ENCODE data around the gene GRB14. TPM values are rescaled to one million over a fixed set of nuclear protein-coding genes. Genes with fewer than 3 reads are reported as not detected.

The GRB14 gene
- total RNA-seq, 1 donor from 2014 or later = 39.3 TPM

DNA sequence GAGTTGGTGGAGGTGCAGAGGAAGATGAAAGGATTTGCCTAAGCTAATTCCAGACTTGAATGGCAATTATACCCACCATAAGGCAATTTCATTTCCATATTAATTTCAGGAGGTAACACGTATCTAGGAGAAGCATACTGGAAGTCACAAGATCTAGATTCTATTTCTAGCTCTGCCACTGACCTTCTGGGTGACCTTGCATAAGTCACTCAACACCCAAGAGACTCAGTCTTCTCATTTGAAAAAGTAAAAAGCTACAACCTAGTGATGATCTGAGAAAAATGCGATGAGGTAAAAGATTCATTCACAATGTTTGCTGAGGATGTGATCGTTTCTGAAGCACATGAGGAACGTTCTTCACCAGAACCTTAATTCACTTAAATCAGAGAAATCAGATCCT, 55.9 kb downstream of the GRB14 start:
- intact Hi-C loops (cut with micrococcal nuclease) = loop anchor here (10.0 kb wide), 1 partner anchor 129 kb away; no protein-coding TSS in a partner anchor
- Histone ChIP-seq H3K27ac (replicated peaks) (no peak overlapping the region), H3K4me1 (peaks cover 46% of the 10 kb centered on the region), H3K4me3 (no peak overlapping the region), H3K27me3 (ENCODE audit: low read depth) (no peaks in the 10 kb centered on the region), H3K9me3 (replicated peaks) (no peaks in the 10 kb centered on the region), H3K36me3 (no peaks in the 10 kb centered on the region)
- DNase-seq = no peak
- TF ChIP-seq, protein P1, sequence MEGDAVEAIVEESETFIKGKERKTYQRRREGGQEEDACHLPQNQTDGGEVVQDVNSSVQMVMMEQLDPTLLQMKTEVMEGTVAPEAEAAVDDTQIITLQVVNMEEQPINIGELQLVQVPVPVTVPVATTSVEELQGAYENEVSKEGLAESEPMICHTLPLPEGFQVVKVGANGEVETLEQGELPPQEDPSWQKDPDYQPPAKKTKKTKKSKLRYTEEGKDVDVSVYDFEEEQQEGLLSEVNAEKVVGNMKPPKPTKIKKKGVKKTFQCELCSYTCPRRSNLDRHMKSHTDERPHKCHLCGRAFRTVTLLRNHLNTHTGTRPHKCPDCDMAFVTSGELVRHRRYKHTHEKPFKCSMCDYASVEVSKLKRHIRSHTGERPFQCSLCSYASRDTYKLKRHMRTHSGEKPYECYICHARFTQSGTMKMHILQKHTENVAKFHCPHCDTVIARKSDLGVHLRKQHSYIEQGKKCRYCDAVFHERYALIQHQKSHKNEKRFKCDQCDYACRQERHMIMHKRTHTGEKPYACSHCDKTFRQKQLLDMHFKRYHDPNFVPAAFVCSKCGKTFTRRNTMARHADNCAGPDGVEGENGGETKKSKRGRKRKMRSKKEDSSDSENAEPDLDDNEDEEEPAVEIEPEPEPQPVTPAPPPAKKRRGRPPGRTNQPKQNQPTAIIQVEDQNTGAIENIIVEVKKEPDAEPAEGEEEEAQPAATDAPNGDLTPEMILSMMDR (IDR thresholded peaks at IDR 0.05; ENCODE audit: borderline replicate concordance) = no peak

DNA sequence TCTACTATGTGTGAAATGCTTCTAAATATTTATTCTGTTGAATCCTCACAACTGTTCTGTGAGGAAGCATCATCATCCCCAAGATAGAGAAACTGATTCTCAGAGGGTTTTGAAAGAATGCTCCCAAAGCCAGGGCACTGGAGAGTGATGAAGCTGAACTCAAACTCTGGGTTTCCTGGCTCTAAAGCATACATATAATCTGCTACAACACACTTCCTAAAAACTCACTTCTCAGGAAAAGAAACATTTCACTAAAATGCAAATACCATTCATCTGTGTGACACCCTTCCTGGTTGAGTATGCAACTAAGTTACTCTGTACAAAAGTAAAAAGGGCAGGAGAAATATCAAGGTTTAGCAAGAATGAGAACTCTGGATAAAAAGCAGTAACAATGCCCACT, 58.6 kb downstream of the GRB14 start:
- Histone ChIP-seq H3K27me3 (ENCODE audit: low read depth) (no peaks in the 10 kb centered on the region), H3K4me3 (no peak overlapping the region), H3K36me3 (no peaks in the 10 kb centered on the region), H3K27ac (replicated peaks) (peak overlapping the region; percentile 41), H3K9me3 (replicated peaks) (no peaks in the 10 kb centered on the region), H3K4me1 (peaks cover 33% of the 10 kb centered on the region)
- TF ChIP-seq, protein P1 (IDR thresholded peaks at IDR 0.05; ENCODE audit: borderline replicate concordance) = no peak
- no peak for DNase-seq
- intact Hi-C loops (cut with micrococcal nuclease) = loop anchor here (10.0 kb wide), 1 partner anchor 132 kb away; no protein-coding TSS in a partner anchor

DNA sequence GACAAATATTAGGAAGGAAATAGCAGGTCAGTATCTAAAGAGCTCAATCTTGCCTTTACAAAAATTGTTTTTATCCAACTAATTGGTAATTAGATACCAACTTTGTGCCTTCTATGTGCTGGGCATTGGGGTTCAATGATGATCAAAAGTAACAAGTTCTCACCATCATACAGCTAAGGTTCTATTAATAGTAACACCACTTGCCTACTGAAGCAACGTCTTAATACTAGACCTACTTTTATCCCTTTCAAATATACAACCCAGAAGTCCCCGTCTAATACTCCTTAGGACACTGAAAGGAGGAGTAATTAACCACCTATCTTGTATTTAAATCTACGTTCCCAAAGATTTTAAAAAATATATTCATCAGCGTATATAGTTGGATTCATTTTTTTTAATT, 59.3 kb downstream of the GRB14 start:
- TF ChIP-seq, protein P1 (IDR thresholded peaks at IDR 0.05; ENCODE audit: borderline replicate concordance) = no peak
- intact Hi-C loops (cut with micrococcal nuclease) = loop anchor here (10.0 kb wide), 1 partner anchor 133 kb away; no protein-coding TSS in a partner anchor
- Histone ChIP-seq H3K27me3 (ENCODE audit: low read depth) (no peaks in the 10 kb centered on the region), H3K27ac (replicated peaks) (peak overlapping the region; percentile 41), H3K4me3 (no peak overlapping the region), H3K9me3 (replicated peaks) (no peaks in the 10 kb centered on the region), H3K4me1 (peaks cover 33% of the 10 kb centered on the region), H3K36me3 (no peaks in the 10 kb centered on the region)
- no peak for DNase-seq

DNA sequence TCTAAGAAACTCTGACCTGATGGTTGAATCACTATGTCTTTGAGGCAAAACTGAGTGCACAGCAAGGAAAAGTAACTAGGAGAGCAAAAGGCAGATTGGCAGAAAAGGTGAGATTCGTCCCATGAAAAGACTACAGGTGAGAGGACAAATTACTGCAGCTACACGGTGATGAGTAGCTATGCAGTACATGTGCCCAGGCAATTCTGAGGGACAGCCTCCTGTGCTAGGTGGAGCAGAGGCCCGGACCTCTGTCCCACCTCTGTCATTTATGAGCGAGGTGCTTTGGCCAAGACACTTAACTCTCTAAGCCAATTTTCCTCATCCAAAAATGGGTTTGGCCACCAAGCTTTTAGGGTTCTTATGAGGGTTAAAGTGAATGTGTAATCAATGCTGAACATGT, 59.9 kb downstream of the GRB14 start:
- Histone ChIP-seq H3K9me3 (replicated peaks) (no peaks in the 10 kb centered on the region), H3K36me3 (no peaks in the 10 kb centered on the region), H3K4me1 (peaks cover 33% of the 10 kb centered on the region), H3K27ac (replicated peaks) (peak overlapping the region; percentile 41), H3K4me3 (no peak overlapping the region), H3K27me3 (ENCODE audit: low read depth) (no peaks in the 10 kb centered on the region)
- DNase-seq = no peak
- TF ChIP-seq, protein P1 (IDR thresholded peaks at IDR 0.05; ENCODE audit: borderline replicate concordance) = no peak
- intact Hi-C loops (cut with micrococcal nuclease) = loop anchor here (10.0 kb wide), 1 partner anchor 133 kb away; no protein-coding TSS in a partner anchor

DNA sequence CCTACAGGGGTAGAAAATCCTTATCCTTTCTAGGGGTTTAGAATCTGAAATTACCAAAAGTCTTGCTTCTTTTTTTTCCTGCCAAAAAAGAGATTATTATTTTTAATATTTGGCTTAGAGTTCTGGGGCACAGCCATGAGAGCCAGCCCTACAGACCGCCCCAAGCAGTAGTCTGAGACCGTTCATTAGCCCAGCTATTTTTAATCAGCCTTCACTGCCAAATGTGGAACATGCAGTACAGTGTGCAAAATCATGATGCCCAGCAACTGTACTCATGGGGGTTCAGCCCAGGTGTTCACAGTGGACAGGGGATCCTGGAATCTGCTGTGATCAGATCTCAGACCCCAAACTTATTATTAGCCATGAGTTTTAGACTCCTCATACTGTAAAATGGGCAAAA, 60.4 kb downstream of the GRB14 start:
- Histone ChIP-seq H3K9me3 (replicated peaks) (no peaks in the 10 kb centered on the region), H3K4me3 (peak overlapping the region; percentile 44), H3K27me3 (ENCODE audit: low read depth) (no peaks in the 10 kb centered on the region), H3K27ac (replicated peaks) (peak overlapping the region; percentile 41), H3K36me3 (no peaks in the 10 kb centered on the region), H3K4me1 (peaks cover 28% of the 10 kb centered on the region)
- TF ChIP-seq, protein P1 (IDR thresholded peaks at IDR 0.05; ENCODE audit: borderline replicate concordance) = no peak
- no peak for DNase-seq
- intact Hi-C loops (cut with micrococcal nuclease) = loop anchor here (10.0 kb wide), 1 partner anchor 134 kb away; no protein-coding TSS in a partner anchor
